GM18519 (cell line): Measurements from ENCODE around the gene C1QTNF6.
"Not testable (repeated sequence)": the region's sequence is repeated elsewhere in the genome, so short reads cannot be mapped to it uniquely, and the experiment has no call there.

Source experiments
- ATAC-seq: cut with Tn5 transposase; IDR thresholded peaks from one replicate; pipeline ENCODE4 v1.9.1; 2021; ENCODE audit warnings: mild to moderate bottlenecking, moderate library complexity; ENCODE audit not compliant: unreplicated experiment, low FRiP score

C1QTNF6 gene

DNA sequence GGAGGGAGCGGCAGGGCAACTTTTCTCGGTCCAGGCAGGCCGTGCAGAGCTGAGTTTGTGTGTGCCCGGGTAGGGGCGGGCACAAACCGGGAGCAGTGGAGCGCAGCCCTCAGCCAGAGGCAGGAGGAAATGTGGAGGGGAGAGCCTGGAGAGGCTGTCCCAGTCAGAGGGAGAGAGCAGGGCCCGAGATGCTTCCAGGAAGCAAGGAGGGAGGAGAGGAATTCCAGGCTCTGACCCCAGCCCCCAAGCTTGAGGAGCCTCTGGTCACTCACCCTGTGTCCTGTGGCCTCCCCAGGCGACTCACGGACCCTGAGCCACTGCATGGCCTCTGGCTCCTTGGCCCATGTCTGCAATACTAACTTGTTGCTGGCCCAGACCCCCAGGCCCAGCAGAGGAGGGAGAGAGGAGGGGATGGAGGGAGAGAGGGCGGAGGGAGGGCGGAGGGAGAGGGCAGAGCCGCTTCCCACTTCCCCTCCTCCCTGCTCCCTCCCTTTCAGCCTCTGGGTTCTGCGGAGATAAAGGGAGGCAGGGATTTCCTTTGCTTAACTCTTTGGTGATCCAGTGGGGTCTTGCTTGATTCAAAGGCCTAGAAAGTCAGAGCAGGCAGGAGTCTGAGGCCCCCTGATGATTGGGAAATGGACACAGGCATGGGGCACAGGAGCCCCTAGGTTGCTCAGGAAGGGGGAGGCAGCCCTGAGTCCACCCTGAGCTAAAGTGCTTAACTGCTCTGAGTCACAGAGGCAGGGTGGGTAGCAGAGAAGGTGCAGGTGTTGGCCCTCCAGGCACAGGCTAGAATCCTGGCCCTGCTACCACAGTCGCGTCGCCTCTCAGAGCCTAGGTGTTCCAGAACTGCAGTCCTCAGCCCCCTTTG is at the start of gene C1QTNF6:
TSS of gene C1QTNF6 (minus strand) at position 357 of the 871 bp plus-strand sequence. CDS start at position 323, 34 bp downstream.
- no peak for ATAC-seq

DNA sequence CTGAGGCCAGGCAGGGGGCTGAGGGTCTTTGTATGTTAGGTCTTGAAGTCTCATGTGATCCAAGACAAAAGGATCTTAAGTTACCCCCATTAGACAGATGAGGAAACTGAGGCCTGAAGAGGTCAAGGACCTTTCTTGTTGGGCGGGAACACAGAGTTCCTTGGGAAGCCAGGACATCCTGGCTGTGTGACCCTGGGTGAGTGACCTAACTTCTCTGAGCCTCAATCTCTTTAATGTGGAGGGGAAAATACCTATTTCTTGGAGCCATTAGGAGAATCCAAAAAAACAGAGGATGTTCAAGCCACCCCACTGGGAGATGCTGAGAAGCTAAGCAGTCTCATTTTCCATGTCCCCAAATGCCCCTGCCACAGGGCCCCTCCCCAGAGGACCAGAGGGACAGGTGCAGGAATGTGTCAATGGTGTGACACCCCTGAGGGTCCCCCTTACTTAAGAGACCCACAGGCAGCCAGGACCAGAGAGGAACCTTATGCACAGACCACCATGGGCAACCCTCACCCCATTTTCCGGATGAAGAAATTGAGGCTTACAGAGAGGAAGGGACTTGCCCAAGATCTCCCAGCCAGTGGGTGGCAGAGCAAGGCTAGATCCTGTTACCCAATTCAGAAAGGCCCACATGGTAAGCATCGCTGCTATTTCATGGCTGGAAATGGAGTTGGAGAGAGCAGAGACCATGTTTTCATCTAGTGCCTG is 48.0 kb upstream of the C1QTNF6 start:
- no peak for ATAC-seq

DNA sequence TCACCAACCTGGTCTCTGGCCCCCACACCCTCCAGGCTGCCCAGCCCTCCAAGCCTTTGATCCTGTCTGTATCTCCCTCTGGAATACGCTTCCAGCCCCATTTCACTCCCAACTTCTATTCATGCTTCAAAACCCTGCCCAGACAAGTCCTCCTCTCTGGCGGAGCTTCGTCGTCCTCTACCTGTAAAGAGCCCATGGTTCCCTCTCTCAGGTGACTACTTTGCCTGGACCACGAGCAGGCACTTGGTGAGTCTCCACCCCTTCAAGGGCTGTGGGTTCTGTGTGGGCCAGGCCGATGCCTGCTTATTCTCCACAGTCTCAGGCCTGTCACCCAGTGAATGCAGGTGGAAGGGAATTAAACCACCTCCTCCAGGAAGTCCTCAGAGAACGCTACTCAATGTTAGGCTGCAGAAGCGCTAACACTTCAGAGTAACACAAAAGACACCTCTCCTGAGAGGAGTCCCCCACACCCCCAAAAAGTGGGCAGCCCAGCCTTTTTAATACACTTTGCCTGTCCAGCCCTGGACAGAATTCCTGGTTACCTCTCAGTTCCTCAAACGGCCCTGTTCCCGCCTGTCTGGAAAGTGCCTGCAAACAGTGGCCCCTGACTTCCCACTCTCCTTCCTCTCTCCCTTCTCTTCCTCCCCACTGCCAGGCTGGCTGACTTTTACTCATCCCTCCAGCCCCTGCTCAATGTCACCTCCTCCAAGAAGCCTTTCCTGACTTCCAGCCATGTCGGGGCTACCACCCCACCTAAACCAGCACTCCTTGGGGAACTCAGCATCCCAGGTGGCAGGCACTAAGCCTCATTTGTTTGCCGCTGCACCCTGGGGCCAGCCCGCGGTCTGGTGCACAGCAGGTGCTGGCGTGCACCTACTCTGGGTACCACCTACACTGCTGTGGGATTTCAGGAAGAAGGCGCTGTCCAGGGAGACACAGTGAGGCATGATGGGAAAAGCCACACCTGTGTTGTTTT is 47.0 kb upstream of the C1QTNF6 start:
- no peak for ATAC-seq

DNA sequence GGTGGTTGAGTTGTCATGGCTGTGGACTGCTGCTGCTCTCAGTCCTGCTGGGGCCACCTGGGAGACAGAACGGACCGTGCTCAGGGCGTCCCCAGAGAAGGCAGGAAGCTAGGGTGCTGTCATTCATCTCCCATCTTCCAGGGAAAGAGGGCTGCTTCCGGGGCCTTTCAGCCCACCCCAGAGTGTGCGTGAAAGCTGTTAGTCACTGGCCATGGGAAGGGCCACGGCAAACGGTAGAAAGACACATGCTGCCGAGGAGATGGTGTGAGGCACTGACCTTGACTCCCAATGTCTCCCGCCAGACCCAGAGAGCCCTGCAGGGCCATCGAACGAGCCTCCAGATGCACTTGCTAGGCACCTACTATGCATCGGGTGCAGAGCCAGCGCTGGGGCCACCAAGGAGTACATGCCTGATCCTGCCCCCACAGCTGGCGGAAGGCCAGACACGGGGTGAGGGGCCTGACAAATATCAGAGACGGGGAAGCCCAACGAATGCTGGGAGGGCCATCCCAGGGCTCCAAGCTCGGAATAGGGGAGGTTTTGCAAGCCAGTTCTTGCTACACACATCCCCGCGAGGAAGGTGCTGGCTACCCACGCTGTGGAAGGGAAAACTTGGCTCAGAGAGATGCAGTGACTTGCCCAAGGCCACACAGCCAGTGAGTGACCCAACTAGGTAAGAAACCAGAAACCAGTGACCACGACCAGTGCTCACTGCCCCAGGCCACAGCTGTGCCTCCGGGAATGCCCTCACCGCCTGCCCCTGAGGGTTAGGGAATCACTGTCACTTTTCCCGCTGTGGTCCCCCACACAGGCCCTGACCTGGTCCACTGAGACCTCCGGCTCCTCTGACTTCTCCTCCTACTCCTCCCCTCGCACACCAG is 45.9 kb upstream of the C1QTNF6 start:
- no peak for ATAC-seq

DNA sequence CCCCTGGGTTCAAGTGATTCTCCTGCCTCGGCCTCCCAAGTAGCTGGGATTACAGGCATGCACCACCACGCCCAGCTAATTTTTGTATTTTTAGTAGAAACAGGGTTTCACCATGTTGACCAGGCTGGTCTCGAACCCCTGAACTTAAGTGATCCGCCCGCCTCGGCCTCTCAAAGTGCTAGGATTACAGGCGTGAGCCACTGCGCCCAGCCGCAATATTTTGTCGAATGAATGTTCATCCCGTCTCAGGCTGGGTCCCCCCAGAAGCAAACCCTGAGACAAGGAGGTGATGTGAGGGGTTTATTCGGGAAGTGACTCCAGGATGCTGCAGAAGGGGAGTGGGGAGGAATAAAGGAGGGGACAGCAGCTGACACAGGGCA is 45.3 kb upstream of the C1QTNF6 start:
- not testable (repeated sequence) for ATAC-seq

DNA sequence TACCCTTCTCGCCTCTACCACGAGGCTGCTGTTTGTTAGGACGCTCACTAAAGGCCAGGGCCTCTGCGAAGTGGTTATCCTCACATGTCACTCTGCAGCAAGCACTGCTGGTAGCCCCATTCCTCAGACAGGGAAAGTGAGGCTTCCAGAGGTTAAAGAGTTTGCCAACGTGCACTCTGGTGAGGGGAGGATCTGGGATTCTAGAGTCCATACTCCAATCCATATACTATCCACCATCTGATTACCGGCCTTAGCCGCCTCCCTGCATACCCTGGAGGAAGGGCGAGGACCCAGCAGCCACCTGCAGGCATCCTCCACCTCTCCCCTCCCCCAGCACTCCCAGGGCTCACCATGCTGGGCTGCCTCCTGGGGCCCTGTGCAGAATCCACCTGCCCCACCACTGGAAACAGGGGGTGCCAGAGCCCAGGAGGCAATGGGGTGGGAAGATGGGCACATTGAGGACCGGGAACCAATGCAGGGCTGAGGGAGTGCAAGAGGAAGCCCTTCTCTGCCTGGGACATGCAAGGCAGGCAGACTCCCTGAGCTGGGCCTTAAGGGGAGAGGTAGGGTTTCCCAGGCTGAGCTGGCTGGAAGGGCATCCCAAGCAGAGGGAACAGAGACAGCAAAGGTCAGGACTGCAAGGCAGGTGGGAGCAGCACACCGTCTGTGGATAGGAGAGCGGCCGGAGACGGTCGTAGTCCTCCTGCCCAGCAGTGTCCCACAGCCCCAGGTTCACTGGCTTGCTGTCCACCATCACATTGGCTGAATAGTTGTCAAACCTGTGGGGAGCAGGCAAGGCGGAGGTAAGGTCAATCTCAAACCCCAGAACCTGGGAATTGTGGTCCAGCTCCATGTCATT is 44.3 kb upstream of the C1QTNF6 start:
- no peak for ATAC-seq

DNA sequence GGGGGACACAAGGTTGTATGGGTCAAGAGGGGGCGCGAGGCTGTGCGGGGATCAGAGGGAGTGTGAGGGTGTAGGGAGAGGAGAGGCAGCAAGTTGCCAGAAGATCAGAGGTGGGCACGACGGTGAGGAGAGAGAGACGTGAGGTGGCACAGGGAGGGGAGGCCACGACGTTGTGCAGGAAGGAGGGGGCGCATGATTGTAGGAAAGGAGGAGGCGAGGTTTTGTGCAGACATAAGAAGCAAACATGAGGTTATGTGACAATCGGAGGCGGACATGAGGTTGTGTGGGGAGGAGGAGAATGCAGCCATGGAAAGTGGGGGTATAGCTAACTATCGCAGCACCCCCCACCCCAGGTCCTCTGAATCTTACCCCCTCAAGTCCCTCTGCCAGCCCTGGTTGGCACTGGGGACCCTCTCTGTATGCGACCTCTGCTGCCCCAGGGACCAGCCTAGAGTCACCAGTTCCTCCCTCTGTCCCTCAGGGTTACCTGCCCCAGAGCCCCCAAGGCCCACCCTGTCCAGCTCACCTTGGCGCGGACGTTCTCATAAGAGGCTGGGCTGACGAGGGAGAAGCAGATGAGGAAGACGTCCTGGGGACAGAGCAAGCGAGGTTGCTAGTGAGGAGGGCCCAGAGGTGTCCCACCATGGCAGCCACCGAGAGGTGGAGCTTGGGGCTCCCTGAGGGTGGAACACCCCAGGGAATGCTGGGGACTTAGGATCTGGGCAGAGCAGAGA is 43.5 kb upstream of the C1QTNF6 start:
- no peak for ATAC-seq

DNA sequence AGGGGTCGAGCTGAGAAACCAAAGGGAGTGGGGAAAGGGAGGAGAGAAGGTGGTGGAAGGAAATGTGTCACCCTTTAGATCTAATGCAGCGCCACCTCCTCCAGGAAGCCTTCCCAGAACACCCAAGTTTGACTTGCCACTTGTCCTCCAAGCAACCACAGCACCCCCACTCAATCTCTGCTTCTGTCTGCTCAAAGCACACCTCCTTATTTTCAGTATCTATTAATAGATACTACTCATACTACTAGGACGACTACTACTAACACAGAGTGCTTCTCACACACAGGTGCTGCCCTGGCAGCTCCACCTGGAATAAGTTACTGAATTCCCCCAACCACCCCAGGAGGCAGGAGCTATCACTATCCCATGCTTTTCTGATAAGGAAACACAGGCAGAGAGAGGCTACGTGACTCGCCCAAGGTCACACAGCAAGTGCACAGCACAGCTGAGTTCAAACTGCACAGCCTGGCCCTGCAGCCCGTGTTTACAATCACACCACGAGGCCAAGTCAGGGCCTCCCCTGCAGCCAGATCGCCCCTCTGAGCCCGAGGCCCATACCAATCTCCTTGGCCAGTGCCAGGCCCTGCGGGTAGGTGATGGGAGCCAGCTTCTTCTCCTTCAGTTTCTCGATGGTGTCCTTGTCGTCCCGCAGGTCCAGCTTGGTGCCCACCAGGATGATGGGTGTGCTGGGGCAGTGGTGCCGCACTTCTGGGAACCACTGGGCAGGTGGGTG is 42.8 kb upstream of the C1QTNF6 start:
- no peak for ATAC-seq

DNA sequence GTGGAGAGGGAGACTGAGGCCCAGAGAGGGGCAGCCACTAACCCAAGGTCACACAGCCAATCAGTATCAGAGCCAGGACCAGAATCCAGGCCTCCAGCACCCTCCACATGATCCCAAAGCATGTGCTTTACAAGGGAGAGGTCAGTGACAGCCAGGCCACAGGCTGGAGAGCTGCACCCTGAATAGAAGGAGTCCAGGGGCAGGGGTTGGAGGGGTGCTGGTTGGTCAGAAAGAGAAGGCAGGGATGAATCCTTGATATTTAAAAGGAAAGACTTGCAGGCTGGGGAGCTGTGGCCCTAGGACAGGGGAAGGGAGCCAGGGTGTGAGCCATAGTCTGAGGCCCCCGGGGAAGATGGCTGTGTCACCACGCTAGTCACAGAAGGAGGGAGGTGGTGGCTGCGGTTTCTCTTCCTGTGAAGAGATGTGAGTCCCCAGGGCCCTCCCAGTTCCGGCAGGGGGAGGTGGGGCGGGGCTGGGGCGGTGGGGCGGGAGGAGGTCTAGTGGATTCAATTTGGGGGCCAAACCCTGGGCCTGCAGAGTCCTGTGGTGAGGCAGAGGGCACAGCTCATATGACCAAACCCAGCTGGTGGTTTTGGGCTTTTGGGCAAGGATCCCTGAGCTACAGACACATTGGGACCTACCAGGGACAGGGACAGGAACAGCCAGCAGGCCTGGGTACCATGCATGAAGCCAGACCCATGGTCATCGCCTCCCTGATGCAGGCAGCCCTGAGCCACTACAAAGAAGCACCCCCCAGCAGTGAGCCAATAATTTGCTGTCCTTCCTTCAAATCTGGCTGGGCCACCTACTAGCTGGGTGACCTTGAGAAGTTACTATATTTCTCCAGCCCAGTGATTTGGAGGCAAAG is 42.0 kb upstream of the C1QTNF6 start:
- ATAC-seq = no peak

DNA sequence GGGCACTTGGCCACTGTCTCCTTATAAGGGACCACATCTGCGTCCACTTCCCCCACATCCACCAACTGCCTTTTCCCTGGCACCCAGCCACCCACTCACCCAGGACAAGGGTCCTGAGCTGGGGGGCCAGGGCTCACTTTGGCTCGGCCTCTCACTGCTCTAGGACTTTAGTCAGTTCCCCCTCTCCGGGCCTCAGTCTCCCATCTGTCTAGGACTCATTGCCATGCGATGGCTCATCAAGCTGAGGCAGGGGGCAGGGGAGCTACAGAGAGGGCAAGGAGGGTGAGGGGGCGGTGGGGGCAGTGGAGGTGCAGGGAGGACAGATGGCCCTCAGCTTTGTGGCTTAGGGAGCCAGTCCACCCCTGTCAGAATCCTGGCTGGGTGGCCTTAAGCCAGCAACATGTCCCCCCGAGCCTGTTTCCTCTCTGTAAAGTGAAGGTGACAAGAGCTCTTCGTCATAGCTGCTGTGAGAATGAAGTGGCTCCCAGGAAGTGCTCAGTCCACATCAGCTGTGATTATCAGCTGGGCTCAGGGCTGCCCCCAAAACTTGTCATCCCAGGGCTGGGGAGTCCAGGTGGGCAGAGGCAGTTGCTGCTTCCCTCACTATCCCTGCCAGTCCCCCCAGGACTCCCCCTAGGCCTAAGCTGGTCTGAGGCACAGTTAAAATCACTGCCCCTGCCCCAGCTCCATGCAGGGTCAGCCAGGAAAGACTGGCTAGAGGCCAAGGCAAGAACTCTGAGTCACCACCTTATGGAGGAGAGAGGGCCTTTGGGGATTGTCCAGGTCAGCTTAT is 41.2 kb upstream of the C1QTNF6 start:
- ATAC-seq = no peak

DNA sequence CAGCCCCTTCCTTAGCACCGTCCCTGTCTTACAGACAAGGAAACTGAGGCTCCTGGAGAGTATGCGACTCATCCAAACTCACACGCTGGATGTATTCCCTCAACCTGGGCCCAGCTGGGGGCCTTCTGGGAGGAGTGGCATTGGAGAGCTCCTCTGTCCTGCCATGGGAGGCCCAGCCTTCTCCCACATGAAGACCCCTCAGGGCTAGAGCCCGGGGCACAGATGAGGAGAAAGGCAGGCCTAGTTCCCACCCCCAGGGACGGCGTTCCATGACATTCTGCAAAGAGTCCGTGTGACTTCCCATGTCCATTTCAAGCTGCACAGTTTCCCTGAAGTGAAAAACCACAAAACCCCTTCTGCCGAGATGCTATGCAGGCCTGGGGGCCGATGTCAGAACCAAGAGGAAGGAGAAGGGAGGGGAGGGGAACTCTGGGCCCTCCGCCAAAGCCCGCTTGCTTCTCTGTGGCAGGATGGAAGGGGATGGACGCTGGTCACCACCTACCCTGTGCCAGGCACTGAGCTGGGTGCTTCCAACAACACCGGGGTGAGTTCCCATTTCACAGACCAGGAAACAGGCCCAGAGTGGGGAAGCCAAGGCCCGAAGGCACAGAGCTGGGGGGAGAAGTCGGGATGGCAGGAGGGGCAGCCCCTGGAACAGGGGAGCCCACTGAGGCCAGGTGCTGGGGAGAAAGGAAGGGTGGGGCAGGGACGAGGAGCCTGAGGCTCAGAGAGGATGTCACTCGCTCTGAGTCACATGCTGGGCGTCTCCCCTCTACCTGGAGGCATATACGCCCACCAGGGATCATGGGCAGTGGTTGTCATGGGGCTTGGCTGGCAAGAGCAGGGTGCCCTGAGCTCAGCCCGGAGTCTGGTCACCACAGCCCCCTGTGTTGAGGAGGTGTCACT is 40.3 kb upstream of the C1QTNF6 start:
- no peak for ATAC-seq

DNA sequence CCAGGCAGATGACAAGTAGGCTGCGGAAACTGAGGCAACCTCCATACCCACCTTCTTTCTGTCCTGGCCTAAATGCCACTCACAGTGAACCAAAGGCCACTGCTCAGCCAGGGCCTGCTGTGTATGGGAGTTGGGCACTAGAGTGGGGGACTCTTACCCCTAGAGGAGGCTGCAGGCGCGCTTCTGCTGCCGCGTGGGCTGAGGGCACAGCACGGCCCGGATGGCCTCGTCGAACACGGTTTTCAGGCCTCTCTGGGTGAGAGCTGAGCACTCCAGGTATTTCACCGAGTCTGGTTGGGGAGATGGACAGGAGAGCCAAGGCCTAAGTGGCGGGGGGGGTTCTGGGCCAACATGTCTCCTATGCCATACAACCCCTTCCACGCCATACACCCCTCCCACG is 38.5 kb upstream of the C1QTNF6 start:
- ATAC-seq = no peak

DNA sequence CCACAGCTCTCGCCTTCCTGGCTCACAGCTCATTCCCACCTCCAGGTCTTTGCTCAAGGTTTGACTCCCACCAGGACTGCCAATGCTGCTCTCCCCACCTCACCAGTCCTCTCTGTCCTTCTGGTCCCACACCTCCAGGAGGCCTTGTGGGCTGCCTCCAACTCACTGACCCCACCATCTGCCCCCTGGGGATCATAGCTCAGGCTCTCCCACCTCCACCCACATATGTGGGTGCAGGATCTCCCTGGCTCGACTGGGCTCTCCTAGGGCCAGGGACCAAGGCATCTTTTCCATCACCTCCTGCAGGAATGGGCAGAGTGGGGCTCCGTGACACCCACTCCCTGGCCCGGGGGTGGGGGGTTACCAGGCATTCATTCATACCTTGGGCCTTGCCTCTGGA is 38.0 kb upstream of the C1QTNF6 start:
- no peak for ATAC-seq

DNA sequence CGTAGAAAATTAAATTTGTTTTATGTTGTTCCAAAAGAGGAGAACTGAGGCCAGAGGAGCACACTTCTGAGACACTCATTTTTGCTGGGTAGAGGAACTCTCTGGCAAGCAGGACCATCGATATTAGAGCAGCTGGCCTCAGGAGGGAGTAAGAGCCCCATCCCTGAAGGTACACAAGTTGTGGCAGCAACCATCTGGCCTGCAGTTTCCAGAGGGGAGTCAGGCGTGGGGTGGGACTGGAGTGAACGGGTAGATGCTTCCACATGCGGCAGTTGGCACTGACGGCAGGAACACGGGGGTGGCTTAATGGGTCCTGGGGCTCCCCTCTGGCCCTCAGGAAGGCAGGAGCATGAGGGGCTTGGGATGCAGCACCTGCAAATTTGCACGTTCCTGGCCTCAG is 37.4 kb upstream of the C1QTNF6 start:
- ATAC-seq = no peak
